Neural progenitor cell (in vitro differentiated cells): ENCODE measurements around the gene MAP4K2.

Experiments used
- EZH2 ChIP-seq: fragments of 200-600 bp; sonication (generic); IDR thresholded peaks from 2 replicates; pipeline ENCODE4 v1.6.1; 2017; ENCODE audit warnings: antibody characterized with exemption, mild to moderate bottlenecking, moderate library complexity
- TF ChIP-seq, protein P1 (sequence below): fragments of 200-600 bp; sonication (generic); IDR thresholded peaks from 2 replicates; pipeline ENCODE4 v1.5.1; 2017; ENCODE audit warnings: antibody characterized with exemption, mild to moderate bottlenecking

- TF ChIP-seq, protein P1, sequence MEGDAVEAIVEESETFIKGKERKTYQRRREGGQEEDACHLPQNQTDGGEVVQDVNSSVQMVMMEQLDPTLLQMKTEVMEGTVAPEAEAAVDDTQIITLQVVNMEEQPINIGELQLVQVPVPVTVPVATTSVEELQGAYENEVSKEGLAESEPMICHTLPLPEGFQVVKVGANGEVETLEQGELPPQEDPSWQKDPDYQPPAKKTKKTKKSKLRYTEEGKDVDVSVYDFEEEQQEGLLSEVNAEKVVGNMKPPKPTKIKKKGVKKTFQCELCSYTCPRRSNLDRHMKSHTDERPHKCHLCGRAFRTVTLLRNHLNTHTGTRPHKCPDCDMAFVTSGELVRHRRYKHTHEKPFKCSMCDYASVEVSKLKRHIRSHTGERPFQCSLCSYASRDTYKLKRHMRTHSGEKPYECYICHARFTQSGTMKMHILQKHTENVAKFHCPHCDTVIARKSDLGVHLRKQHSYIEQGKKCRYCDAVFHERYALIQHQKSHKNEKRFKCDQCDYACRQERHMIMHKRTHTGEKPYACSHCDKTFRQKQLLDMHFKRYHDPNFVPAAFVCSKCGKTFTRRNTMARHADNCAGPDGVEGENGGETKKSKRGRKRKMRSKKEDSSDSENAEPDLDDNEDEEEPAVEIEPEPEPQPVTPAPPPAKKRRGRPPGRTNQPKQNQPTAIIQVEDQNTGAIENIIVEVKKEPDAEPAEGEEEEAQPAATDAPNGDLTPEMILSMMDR, result no peak
- TF ChIP-seq EZH2, result no peak
These were observed 24.4 kb upstream of the MAP4K2 start for GRCh38 chr11:64827451-64827839.
